ENCODE results near the gene ARHGAP35. TPM values are rescaled to one million over a fixed set of nuclear protein-coding genes. Genes with fewer than 3 reads are reported as not detected.
A peak's percentile ranks its signal among the peaks of the same experiment; 100 is the strongest.

The ARHGAP35 gene
- total and polyA plus RNA-seq, 11 donors, result 34.8 to 91.0 (median 76.5) TPM

DNA sequence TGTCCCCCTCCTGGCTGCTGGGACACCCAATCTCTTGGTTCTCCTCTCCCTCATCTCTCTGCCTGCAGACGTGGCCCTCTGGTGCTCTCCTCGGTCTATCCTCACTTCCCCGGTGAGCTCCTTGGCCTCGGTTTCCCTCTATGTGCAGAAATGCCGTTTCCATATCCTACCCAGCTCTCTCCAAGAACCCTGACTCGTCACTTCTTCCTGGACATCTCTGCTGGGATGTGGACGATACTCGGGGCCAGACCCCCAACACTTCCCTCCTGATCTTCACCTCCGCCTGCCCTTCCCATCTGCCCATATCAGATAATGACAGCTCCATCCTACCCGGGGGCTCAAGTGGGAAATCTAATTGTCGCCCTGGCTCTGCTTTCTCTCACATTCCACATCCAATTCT, 18.0 kb upstream of the ARHGAP35 start:
- no peak for DNase-seq
- 79 to 87% (median 85%) methylated on average over 11 of the region's 11 CpGs for WGBS, 4 donors

DNA sequence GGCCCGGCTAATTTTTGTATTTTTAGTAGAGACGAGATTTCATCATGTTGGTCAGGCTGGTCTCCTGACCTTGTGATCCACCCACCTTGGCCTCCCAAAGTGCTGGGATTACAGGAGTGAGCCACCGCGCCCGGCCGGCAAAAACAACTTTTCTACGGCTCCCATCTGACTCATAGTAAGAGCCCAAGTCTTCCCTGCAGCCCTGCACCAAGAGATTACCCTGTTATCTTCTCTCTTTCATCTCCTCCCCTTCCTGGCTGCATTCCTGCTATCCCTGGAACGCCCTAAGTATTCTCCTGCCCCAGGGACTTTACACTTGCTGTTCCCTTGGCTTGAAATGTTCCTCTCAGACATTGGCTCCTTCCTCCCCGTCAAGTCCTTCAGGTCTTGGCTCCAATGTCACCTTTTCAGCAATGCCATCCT, 16.7 kb upstream of the ARHGAP35 start:
- DNase-seq (no peak), ATAC-seq (no peak)
- 65 to 86% (median 82%) methylated on average over 9 of the region's 9 CpGs for WGBS, 4 donors

More for the DNA sequence above, 18.0 kb upstream of the ARHGAP35 start:
- no peak for ATAC-seq
- H3K27me3 ChIP-seq, result no peaks in the 10 kb centered on the region
- no peak overlapping the region for H3K27ac ChIP-seq
- peaks cover 0 to 23% (median 14%) of the 10 kb centered on the region in 12 donors for H3K4me1 ChIP-seq
- intact Hi-C loops (cut with DNase I), result loop anchor here in 2 of 10 donors (10.0 kb wide), 2 partner anchors 228 to 238 kb away; partner anchors contain the start of gene CALM3 (in 1 of the 2)
- no peak for TF ChIP-seq POLR2A (IDR thresholded peaks at IDR 0.05)
- TF ChIP-seq, protein P1, sequence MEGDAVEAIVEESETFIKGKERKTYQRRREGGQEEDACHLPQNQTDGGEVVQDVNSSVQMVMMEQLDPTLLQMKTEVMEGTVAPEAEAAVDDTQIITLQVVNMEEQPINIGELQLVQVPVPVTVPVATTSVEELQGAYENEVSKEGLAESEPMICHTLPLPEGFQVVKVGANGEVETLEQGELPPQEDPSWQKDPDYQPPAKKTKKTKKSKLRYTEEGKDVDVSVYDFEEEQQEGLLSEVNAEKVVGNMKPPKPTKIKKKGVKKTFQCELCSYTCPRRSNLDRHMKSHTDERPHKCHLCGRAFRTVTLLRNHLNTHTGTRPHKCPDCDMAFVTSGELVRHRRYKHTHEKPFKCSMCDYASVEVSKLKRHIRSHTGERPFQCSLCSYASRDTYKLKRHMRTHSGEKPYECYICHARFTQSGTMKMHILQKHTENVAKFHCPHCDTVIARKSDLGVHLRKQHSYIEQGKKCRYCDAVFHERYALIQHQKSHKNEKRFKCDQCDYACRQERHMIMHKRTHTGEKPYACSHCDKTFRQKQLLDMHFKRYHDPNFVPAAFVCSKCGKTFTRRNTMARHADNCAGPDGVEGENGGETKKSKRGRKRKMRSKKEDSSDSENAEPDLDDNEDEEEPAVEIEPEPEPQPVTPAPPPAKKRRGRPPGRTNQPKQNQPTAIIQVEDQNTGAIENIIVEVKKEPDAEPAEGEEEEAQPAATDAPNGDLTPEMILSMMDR (IDR thresholded peaks at IDR 0.05), result no peak
- no peak overlapping the region for H3K4me3 ChIP-seq
- peaks cover 2 to 82% (median 60%) of the 10 kb centered on the region in 9 donors for H3K36me3 ChIP-seq
- no peaks in the 10 kb centered on the region for H3K9me3 ChIP-seq

DNA sequence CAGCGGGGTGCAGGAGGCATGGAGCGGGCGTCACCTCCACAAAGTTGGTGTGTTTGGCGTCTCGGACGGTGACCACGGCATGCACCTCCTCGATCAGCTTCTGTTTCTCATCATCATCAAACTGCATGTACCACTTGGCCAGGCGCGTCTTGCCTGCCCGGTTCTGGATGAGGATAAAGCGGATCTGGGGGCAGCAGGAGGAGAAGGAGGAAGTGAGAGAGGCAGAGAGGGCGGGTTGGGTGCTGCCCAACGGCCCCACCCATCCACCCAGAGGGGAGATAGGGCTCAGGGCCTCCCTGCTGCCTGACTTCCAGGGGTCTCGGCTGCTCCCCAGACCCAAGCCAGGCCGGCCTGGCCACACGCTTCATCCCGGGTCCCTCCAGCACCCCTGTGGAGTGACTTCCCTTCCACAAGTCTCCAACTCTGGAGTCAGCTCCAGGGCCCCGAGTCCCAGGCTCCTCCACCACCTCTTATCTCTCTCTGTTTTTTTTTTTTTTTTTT, 14.8 kb upstream of the ARHGAP35 start:
- intact Hi-C loops (cut with DNase I), result loop anchor here in 2 of 10 donors (10.0 kb wide), 2 partner anchors 231 to 241 kb away; partner anchors contain the start of gene CALM3 (in 1 of the 2)
- Histone ChIP-seq H3K36me3 (peaks cover 0 to 56% (median 39%) of the 10 kb centered on the region in 9 donors), H3K4me1 (peaks cover 0 to 35% (median 21%) of the 10 kb centered on the region in 12 donors), H3K4me3 (no peak overlapping the region), H3K27me3 (no peaks in the 10 kb centered on the region), H3K9me3 (no peaks in the 10 kb centered on the region), H3K27ac (no peak overlapping the region)
- DNase-seq (peak in 1 of 5 donors; percentile 35), ATAC-seq (no peak)
- no peak for TF ChIP-seq POLR2A (IDR thresholded peaks at IDR 0.05)
- TF ChIP-seq, protein P1 (IDR thresholded peaks at IDR 0.05), result no peak
- 80 to 84% (median 82%) methylated on average over 19 of the region's 19 CpGs for WGBS, 4 donors

More for the DNA sequence above, 16.7 kb upstream of the ARHGAP35 start:
- TF ChIP-seq, protein P1 (IDR thresholded peaks at IDR 0.05), result no peak
- TF ChIP-seq POLR2A (IDR thresholded peaks at IDR 0.05), result no peak
- no peak overlapping the region for H3K4me3 ChIP-seq
- intact Hi-C loops (cut with DNase I), result loop anchor here in 2 of 10 donors (10.0 kb wide), 2 partner anchors 229 to 239 kb away; partner anchors contain the start of gene CALM3 (in 1 of the 2)
- H3K9me3 ChIP-seq, result no peaks in the 10 kb centered on the region
- H3K4me1 ChIP-seq, result peaks cover 0 to 33% (median 17%) of the 10 kb centered on the region in 12 donors
- no peaks in the 10 kb centered on the region for H3K27me3 ChIP-seq
- peaks cover 2 to 71% (median 48%) of the 10 kb centered on the region in 9 donors for H3K36me3 ChIP-seq
- no peak overlapping the region for H3K27ac ChIP-seq

DNA sequence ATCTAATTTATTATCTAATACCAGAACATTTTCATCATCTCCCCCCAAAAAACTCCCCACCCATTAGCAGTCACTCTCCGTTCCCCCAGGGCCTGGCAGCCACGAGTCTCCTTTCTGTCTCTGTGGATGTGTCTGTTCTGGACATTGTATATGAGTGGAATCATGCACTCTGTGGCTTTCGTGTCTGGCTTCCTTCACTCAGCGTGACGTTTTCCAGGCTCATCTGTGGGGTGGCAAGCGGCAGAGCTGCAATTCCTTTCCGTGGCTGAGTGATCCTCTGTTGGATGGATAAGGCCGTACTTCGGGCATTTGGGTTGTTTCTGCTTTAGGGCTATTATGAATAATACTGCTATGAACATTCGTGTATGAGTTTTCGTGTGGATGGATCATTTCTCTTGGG, 13.3 kb upstream of the ARHGAP35 start:
- Histone ChIP-seq H3K36me3 (peaks cover 0 to 44% (median 39%) of the 10 kb centered on the region in 9 donors), H3K27ac (peak overlapping the region in 1 of 12 donors; percentile 88)
- 78 to 84% (median 83%) methylated on average over 11 of the region's 11 CpGs for WGBS, 4 donors

More for the DNA sequence above, 13.3 kb upstream of the ARHGAP35 start:
- TF ChIP-seq POLR2A (IDR thresholded peaks at IDR 0.05), result no peak
- TF ChIP-seq, protein P1 (IDR thresholded peaks at IDR 0.05), result no peak
- no peak for ATAC-seq
- no peaks in the 10 kb centered on the region for H3K9me3 ChIP-seq
- H3K4me3 ChIP-seq, result no peak overlapping the region
- intact Hi-C loops (cut with DNase I), result loop anchor here in 2 of 10 donors (10.0 kb wide), 2 partner anchors 233 to 243 kb away; partner anchors contain the start of gene CALM3 (in 1 of the 2)
- H3K27me3 ChIP-seq, result no peaks in the 10 kb centered on the region
- peak in 1 of 5 donors; percentile 2 for DNase-seq
- peaks cover 0 to 31% (median 11%) of the 10 kb centered on the region in 12 donors for H3K4me1 ChIP-seq
